GM21528 (cell line): Measurements from ENCODE around the gene TBXAS1.
"Not testable (repeated sequence)": the region's sequence is repeated elsewhere in the genome, so short reads cannot be mapped to it uniquely, and the experiment has no call there.

Experiments
- ATAC-seq: cut with Tn5 transposase; IDR thresholded peaks from one replicate; pipeline ENCODE4 v1.9.1; 2021; ENCODE audit warnings: mild to moderate bottlenecking, moderate library complexity; ENCODE audit not compliant: unreplicated experiment, low FRiP score

The TBXAS1 gene

DNA sequence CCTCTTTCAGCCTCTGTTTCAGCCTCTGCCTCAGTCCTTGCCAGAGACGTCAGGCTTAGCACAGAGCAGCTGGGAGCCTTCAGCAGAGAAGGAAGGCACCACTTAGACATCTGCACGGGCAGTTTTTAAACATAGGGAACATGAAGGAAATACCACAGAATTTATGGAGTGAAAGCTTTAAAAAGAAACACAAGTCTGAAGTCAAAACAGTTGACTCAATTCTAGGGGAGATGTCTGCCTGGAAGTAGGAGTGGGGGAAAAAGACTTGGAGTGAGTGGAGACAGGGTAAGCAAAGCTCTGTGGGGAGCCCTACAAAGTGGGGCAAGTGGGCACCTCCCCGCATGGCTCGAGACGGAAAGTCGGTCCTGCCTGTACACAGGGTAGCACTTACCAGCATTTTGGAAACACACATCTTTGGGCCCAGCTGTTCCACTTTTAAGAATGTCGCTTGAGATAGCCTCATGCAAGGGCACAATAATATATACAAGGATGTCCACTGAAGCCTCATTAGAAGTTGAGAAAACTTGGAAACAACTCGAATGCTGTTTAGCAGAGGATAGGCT lies 5.0 kb upstream of the TBXAS1 start:
- ATAC-seq: no peak

DNA sequence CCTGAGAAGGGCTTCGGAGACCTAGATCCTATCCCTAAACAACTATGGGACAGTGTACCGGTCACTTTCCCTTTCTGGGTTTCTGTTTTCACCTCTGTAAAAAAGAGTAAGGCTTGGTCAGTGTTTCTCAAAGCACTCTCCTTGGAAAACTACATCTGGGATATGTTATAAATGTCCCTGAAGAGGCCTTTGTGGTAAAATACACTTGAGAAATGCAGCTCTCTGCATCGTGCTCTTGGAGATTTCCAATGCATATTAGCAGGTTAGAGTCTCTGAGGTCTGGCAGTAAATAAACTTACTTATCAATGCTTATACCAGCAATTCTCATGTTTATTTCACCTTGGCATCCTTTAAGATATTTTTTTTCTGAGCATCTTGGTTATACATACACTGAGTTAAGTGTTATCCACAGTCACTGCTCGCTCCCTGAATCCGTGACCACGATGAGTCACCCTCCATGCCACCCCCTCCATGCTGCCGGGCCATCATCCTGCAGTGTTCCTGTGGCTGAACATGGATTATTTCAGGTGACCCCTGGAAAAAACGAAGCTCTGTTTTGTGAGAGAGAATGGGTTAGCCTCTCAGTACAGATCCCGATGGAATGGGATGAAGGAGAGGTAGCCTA lies 3.3 kb upstream of the TBXAS1 start:
- no peak for ATAC-seq

DNA sequence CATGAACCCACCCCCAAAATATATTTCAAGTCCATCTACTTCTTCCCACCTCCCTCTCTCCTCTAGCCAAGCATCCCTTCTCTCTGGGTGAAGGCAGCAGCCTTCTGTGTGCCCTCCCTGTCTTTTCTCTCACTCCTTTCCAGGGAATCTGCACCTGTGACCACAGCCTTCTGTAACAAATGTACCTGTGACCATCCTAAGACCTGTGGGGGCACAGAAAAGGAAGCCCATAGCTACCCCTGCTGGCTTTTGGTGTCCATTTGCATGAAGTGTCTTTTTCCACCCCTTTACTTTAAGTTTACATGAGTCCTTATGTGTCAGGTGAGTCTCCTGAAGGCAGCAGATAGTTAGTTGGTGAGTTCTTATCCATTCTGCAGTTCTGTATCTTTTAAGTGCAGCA lies 2.0 kb upstream of the TBXAS1 start:
- ATAC-seq: no peak

DNA sequence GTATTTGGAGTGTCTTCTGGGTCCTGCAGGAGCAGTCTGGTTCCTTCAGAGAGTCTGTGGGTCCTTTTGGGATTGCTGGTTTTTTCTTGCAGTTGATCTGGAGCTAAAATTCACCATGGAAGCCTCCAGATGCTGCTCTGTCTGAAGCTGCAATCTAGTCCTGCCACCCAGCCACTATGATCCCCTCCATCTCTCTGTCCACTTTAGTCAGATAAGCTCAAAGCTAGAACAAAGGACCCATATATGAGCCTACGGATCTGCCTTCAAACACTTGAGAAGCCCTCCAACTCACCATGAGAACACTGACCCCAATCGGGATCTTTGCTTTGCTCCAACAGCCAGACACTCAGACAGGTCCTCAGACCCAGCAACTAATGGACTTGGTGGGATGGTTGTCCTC lies 618 bp upstream of the TBXAS1 start:
- ATAC-seq: no peak

DNA sequence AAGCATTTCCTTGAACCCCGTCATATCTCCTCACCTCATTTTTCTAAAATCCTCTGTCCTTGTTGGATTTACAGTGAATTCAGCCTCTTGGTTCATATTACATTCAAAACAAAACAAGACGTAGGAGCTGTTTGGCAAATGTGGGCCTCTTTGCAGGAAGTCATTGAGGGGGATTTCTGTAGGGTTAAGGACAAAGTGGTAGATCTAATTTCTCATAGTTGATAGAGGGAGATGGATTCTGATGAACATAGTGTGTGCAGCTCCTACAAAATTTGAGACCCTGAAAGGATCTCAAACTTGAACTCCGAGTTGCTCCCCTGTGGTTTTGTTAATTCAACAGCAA lies 682 bp downstream of the TBXAS1 start:
- no peak for ATAC-seq

DNA sequence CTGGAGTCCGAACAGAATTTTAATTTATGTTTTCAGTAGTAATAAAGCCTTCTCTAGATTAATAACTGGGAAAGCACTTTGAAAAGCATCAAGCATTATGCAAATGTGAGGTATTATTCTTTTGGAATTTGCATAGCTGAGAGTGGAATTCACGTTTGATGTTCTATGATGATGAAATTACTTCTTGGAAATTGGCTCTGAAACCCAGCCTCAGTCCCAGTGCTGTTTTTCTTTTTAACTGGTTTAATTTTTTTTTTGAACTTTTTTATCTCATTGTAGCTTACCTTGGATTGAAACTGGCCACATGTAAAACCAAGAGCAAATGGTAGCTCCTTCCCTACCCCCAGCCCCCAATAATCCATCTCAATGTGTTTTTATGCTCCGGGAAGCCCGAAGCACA lies 1.2 kb downstream of the TBXAS1 start:
- no peak for ATAC-seq

DNA sequence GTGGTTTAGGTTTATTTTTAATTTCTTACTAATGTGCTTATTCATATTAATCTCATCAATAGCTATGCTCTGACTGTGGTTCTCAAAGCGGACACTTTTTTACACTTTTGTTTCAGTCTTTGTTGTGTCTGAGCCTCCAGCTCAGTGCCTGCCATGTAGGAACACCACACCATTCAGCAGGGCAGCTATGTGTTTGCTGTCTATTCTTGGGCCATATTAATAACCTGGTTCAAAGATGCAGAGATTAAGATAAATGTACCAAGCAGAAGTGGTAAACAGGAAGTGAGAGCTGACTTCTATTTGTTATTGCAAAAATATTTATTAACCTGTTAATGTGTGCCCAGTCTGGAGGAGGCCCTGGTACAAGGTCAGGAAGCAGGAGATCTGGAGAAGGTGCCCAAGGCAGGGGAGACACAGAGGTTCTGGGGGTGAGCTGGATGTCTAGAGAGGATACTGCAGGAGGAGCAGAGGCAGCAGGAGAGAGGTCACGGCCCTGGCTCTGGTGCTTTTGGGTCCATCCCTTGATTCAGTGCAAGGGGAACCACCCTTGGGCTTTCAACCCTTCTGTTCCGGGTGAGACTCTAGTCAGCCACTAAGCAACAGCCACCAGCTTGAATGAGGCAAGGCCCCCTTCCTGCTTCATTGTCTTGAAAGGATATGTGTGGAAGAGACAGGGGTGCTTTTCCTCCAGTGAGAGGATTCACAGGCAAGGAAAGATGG lies 1.9 kb downstream of the TBXAS1 start:
- ATAC-seq: no peak

DNA sequence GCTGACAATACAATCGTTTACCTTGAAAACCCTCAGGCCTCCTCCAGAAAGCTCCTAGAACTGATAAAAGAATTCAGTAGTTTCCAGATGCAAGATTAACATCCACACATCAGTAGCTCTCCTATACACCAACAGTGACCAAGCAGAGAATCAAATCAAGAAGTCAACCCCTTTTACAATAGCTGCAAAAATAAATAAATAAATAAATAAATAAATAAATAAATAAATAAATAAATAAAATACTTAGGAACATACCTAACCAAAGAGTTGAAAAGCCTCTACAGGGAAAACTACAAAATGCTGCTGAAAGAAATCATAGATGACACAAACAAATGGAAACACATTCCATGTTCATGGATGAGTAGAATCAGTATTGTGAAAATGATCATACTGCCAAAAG lies 6.8 kb downstream of the TBXAS1 start:
- not testable (repeated sequence) for ATAC-seq

DNA sequence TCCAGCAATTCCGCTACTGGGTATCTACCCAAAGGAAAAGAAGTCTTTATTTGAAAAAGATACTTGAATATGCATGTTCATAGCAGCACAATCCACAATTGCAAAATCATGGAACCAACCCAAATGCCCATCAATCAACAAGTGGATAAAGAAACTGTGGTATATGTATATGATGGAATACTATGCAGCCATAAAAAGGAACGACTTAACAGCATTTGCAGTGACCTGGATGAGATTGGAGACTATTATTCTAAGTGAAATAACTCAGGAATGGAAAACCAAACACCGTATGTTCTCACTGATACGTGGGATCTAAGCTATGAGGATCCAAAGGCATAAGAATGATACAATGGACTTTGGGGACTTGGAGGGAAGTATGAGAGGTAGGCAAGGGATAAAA lies 8.2 kb downstream of the TBXAS1 start:
- not testable (repeated sequence) for ATAC-seq

DNA sequence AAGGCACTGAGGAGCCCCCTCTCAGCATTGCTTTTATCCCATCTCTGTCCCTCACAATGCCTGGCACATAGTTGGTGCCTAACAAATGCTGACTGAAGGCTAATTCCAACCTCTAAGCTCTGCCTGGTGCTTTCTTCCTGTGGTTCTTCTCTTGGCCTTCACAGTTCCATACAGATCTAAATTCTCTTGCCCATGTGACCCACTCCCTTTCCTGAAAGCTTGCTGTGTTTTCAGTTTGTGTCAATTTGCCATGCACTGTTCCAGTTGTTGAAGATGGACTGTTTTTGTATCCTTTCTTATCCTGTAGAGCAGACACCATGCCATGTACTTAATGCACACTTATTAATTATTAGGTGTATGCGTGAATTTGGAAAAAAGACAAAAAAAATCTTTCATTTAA lies 9.2 kb downstream of the TBXAS1 start:
- no peak for ATAC-seq

DNA sequence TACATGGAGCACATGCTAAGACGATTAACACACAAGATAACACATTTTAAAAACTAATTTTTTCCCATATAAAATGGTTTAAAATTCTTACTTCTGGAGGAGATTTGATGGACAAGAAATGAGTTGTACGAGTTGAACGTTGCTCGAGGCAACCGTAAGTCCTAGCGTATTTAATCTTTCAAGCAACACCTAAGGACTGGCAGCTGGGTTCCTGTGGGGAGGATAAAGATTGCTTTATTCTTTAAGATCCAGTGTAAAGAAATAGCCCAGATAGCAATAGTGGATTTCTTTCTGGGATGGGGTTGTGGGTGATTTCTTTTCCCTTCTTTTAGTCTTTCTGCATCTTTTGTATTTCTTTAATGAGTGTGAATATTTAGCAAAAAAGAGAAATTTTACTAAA lies 9.8 kb downstream of the TBXAS1 start:
- no peak for ATAC-seq

DNA sequence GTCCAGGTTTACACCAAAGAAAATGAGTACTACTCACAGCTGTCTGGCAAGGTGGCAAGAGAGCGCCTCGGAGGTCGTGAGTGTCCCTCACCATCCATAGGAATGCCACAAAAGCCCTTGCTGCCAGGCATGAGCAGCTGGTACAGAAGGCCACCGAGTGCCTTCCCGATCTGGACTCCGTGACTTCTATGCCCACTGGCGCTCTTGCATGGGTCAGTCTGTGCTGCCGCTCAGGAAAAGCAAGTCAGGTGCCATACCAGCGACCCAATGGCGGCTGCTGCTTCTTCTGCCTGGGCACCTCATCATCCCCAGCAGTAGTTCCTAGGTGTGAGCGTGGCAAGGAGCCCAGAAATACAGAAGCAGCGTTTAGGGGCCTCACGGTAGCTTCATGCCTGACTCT lies 11.7 kb downstream of the TBXAS1 start:
- ATAC-seq: no peak

DNA sequence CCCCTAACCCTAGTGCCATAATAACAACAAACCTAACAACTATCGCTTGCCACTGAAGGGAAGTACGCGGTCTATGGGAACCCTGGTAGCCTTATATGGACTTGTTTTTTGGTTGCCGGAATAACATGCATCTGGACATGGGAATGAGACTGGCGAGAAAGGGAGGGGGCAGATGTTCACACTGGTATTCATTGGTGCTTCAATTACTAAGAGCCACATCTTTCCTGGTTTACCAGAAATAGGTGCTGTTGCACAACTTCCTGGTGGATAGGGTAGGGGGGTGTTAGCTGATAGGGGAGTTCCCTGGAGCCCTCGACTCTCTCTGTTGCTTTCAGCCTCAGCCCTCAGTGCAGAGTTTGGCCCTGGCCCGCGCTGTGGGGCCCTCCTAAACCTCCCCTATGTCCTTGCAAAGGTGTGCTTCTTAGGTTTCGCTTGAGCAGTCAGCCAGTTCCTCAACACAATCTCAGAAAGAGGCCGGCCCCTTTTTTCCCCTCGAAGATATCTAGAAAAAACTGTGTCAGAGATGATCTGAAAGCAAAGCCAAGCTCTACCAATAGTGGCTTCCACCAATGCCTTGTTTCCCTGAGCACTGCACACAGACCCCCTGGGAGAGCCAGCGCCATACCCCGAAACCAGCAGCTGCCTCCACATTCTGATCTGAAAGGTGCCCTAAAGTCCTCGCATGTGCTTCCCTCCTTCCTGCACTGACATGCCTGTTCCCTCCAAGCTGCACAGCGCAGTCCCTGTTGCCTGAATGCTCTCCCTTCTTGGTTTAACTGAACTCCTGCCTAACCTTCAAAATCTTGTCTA lies 13.5 kb downstream of the TBXAS1 start:
- no peak for ATAC-seq

DNA sequence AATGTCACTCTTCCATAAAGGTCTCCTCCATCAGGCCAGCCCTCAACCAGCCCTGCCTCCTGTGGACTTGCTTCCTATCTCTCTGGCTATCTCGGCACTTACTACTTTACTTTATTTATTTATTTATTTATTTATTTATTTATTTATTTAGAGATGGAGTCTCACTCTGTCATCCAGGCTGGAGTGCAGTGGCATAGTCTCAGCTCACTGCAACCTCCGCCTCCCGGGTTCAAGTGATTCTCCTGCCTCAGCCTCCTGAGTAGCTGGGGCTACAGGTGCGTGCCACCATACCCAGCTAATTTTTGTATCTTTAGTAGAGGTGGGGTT lies 14.1 kb downstream of the TBXAS1 start:
- ATAC-seq: not testable (repeated sequence)

DNA sequence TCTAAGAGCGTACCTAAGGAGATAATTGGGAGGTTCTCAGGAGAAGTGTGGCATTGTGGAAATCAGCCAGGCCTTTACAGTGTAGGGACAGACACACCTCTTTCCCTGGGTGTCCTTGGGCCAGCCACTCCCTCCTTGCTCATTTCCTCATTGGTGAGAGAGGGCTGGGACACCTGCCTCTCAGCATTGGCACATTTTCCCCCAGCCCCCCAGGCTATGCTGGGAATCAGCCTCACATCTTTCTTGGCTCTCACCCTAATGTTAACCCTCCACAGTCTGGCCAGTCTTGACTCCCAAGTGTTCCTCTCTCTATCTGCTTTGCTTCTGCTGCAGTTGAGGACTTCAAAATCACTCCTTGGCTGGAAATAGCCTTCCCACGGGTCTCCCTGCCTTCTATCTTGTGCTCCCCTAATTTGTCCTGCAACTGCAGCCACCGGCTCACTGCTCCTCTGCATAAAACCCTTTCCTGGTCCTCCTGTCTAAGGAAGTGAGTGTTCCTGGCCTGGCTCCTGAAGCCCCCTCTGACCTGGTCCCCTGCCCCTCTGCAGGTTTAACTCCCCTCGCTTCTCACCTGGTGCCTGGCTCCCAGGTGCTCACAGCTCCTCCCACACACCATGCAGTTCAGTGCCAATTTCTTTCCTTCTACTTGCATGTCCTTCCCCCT lies 15.8 kb downstream of the TBXAS1 start:
- no peak for ATAC-seq

DNA sequence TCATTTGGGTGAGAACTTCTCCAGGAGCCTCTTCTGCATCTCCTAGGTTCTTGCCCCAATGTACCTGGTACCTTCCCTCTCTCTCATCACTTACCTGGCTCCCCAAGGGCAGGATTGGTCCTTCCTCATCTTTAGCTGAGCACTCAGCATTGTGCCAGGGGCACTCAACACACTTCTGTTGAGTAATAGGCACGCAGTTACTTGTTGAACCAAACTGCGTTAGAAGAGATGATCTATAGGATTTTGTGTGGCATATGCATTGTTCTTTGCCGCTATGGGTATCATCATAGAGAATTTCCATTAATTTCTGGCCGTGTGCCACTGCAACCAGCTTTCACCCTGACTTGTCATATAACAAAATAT lies 16.4 kb downstream of the TBXAS1 start:
- ATAC-seq: no peak

DNA sequence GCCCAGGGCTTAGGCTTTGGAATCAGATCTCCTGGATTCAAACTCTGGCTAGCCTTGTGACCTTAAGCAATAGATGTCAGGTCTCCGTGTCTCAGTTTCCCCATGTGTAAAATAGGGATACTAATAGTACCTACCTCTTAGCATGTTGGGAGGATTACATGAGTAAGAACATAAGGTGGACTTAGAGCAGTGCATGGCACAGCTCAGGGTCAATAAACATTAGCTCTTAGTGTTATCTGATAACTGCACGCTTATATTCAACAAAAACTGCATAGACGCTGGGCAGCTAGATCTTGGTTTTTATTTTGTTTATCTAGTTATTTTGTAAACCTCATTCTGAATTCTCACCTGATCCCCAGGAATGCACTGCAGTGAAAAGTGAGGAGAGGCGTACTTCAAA lies 17.2 kb downstream of the TBXAS1 start:
- no peak for ATAC-seq

DNA sequence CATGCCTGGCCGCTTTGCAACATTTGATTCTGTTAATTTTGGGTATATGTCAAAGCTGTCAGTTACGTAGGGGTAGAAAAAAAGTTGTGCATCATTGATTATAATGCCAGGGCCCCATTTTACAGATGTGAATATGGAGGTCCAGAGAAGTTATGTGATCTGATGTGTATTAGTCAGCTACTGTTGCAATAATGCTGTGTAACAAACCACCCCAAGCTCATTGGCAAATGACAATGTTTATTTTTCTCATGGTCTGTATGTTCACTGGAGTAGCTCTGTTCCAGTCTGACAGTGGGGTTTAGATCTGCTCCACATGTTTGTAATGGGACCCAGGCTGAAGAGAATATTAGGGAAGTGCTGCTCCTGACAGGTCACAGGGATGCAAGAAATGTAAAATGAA lies 19.2 kb downstream of the TBXAS1 start:
- ATAC-seq: no peak

DNA sequence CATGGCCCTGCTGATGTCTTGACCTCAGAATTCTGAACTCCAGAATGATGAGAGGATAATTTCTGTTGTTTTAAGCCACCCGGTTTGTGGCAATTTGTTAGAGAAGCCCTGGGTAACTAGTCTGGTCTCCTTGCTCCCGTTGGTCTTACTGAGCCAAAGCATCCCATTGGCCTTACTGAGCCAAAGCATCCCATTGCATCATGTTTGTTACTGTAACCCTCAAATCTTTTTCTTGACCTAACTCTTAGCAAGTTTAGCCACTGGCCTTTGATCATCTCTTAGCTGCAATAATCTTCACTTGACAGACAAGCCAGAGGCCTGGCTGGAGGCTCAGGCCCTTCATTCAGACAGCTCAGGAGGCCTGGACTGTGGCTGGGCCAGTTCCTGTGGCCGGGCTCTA lies 21.8 kb downstream of the TBXAS1 start:
- no peak for ATAC-seq

DNA sequence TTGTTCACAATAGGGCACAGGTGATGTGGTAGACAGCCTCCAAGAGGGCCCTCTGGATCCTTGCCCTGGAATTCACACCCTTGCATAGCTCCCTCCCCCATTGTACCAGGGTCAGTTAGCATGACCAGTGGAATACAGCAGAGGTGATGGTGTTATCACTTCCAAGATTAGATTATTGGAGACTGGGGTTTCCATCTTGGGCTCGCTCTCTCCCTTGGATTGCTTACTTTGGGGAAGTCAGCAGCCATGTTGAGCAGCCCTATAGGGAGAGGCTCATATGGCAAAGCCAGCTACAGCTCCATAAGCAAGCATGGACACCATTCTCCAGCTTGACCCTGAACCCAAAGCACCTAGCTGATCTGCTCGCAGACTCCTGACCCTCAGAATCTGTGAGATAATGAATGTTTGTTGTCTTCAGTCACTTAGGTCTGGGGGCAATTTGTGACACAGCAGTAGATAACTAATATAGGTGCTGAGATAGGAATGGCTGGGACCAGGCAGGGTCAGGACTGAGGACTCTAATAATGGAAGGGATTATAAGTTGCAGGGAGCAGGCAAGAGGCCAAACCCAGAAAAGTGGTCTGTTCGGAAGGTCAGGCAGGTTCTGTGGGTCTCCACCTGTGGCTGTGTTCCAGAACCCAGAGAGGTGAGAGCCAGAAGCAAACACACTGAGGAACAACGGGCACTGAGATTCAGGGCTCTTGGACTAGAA lies 22.9 kb downstream of the TBXAS1 start:
- ATAC-seq: no peak

DNA sequence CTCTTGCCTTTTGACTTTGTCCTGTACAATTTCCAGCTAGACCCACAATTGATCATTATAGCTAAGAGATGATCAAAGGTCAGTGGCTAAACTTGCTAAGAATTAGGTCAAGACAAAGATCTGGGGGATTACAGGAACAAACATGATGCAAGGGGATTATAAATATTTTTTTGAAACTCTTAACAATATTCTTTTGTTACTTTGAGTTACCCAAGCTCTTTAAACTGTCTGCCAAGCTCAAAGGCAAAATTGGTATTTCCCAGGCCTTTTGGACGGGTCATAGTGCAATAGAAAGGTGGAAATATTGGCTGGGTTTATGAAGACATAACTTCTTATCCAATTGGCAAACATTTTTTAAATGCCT lies 23.4 kb downstream of the TBXAS1 start:
- no peak for ATAC-seq
